ENCODE data around the gene RBFOX2. TPM values are rescaled to one million over a fixed set of nuclear protein-coding genes. Genes with fewer than 3 reads are reported as not detected.
"Not testable (repeated sequence)": the region's sequence is repeated elsewhere in the genome, so short reads cannot be mapped to it uniquely, and the experiment has no call there.

Gene RBFOX2
- total RNA-seq, 1 donor from 2014 or later: 76.7 TPM

- intact Hi-C loops (cut with micrococcal nuclease): no loop called here
- ATAC-seq (no peak), DNase-seq (no peak)
These were observed 21.0 kb upstream of the RBFOX2 start for GRCh38 chr22:36049678-36049997.

DNA sequence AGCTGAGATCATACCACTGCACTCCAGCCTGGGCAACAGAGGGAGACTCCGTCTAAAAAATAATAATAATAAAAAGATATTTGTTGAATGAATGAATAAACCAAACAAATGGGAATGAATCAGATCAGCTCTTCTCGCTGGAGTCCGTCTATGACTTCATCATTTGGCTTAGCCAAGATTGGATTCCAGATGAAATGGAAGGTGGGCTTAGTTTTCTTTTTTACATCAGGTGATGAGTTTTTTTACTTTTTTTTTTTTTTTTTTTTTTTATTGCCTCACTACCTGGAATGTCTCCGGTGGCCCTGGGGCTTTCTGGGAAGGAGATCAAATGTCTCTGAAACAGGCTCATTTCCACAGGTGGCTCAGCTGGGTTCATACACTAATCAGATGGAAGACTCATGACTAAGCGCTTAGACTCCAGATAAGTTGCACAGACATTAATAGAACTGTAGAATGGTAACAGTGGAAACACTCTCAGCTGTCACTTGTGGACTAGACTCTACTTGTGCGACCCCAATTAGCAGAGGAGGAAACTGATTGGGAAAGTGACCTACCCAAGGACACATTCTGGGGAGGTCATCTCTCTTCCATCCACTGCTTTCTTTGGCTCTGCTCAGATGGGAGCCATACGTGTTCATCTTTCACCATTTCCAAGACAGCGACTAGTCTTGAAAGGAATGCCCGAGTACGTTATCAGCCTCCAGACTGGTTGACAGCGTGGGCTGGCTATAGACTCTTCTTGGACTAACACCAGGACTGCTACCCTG lies 20.5 kb upstream of the RBFOX2 start:
- ATAC-seq: no peak
- DNase-seq: no peak
- intact Hi-C loops (cut with micrococcal nuclease): no loop called here

- intact Hi-C loops (cut with micrococcal nuclease); ATAC-seq; DNase-seq: not testable (repeated sequence)
These were observed 15.9 kb upstream of the RBFOX2 start for GRCh38 chr22:36044517-36044916.

GRCh38 chr22:36042240-36042639 lies 13.6 kb upstream of the RBFOX2 start:
- ATAC-seq: no peak
- intact Hi-C loops (cut with micrococcal nuclease): no loop called here
- DNase-seq: no peak

DNA sequence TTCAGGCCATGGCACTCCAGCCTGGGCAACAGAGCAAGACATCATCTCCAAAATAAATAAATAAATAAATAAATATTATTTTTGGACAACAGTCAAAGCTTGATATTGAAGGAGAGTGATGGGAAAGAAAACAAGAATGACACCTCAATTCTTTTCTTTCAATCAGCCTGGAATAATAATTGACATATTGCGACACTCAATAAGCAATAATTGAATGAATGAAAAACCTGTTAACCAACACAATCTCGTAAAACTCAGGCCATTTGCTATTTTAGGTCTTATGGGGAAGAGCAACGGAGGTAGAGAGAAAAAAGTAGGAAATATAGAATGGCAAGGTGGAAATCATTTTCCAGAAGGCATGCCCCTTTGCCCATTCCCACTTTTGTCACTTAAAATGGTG lies 10.5 kb upstream of the RBFOX2 start:
- DNase-seq: no peak
- intact Hi-C loops (cut with micrococcal nuclease): no loop called here

DNA sequence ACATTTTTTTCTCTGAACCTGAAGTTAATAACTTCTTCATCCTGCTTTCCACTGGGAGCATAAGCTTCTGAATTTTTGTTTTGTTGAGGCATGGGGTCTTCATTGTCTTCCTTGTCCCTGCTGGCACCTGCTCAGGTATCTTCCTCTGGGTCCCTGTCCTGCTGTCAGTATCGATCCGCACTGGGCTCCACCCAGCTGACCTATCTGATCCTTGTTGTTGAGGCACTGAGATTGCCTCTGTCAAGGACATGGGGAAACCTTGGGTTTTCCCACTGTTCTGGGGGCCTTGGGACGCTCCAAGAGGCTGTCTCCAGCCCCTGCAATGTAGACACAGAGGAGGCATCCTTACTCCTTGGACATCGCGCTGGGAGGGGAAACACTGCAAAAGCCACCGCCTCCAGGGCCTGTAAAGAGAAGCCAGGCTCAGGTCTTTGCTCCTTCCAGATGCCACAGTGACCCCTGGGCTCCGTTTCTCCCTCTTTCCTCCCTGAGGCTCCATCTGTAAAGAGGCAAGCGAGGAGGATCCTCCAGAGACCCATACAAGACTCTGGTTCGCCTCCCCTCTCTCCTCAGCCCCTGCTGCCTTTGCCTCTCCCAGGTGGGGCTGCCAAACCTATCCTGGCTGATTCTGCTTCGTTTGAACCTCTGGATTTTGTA lies 8.6 kb upstream of the RBFOX2 start:
- ATAC-seq (no peak), DNase-seq (no peak)
- intact Hi-C loops (cut with micrococcal nuclease): no loop called here

More for the DNA sequence above, 10.5 kb upstream of the RBFOX2 start:
- no peak for ATAC-seq

GRCh38 chr22:36036167-36036624 lies 7.6 kb upstream of the RBFOX2 start:
- ATAC-seq: no peak

DNA sequence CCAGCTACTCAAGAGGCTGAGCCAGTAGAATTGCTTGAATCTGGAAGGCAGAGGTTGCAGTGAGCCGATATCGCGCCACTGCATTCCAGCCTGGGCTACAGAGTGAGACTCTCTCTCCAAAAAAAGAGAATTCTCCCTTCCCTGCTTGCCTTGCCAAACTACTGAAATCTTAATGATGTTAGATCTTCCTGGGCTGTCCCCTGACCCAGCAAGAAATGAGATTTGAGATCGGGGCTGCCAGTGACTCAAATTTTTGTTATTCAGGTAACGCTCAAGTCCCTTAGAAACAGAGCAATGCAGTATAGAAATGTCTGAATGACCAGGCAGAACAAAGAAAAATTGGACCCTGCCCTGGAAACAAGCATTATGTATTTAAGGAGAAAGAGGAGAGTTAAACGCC lies 4.0 kb upstream of the RBFOX2 start:
- DNase-seq (no peak), ATAC-seq (no peak)
- intact Hi-C loops (cut with micrococcal nuclease): no loop called here

More at GRCh38 chr22:36036167-36036624, 7.6 kb upstream of the RBFOX2 start:
- intact Hi-C loops (cut with micrococcal nuclease): no loop called here
- DNase-seq: no peak

DNA sequence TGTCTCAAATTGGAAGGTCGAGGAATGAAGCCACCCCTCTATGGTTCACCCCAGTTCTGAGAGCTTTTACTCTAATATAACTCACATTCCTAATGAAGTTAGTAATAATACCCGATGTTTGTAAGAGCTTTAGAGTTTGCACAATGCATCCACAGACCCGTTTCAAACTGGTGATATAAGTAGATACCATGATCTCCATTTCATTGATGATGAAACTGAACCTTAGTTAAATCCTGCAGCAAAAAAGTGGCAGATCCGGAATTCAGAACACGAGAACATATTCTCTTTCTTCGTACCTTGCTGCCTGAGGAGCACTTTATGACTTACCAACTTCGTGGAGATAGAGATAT lies 757 bp upstream of the RBFOX2 start:
- ATAC-seq (no peak), DNase-seq (no peak)
- intact Hi-C loops (cut with micrococcal nuclease): loop anchor here (10.0 kb wide), 1 partner anchor 55 kb away; no protein-coding TSS in a partner anchor

DNA sequence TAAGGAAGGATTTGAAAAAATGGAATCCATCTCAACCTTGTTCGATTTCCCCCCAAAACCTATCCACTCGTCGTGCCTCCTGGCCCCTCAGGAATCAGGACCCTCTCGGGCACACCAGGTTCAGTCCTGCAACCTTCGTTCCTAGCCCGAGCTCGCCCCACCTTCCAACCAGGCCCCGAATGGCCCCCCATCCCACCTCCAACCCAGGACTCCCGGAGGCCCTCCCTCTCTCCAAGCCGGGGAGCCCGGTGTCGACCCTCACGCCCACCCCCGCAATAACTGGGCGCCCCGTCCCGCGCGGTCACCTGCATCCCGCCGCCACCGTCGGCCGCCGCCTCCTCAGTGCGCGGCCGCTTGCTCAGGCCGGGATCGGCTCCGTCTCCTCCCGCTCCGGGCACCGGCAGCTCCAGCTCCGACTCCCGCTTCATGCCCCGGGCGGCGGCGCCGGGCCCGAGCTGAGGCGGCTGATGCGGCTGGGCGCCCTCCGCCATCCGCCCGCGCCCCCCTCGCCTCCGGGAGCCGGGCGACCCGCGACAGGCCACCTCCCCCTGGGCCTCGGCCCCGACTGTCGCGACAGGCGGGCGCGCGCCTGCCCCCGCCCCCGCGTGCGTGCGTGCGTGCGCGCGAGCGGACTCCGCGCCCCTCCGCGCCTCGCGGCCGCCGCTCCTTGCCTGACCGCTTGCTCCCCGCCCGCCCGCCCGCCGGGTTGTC lies 534 bp downstream of the RBFOX2 start:
- DNase-seq: no peak
- ATAC-seq: peak; percentile 39
- intact Hi-C loops (cut with micrococcal nuclease): loop anchor here (10.0 kb wide), 1 partner anchor 53 kb away; no protein-coding TSS in a partner anchor

DNA sequence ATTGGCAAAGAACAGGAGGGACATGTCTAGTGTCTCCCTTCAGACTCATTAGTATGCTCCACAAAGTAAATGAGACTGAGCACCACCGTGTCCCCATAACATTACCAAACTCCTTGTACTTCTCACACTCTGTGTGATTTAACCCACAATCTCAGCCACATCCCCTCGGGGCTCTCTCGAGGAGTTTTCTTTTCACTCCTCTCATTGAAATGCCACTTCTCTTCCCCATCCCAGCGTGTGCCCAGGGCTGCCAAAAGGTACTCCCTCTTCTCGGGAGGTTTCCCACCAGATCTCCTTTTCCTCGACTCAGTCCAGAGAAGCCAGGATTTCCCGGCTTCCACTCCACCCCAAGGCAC lies 1.1 kb downstream of the RBFOX2 start:
- DNase-seq: no peak

GRCh38 chr22:36026741-36027140 lies 1.9 kb downstream of the RBFOX2 start:
- ATAC-seq (no peak), DNase-seq (no peak)
- intact Hi-C loops (cut with micrococcal nuclease): loop anchor here (10.0 kb wide), 1 partner anchor 52 kb away; no protein-coding TSS in a partner anchor

More for the DNA sequence above, 1.1 kb downstream of the RBFOX2 start:
- ATAC-seq: no peak
- intact Hi-C loops (cut with micrococcal nuclease): loop anchor here (10.0 kb wide), 1 partner anchor 53 kb away; no protein-coding TSS in a partner anchor

GRCh38 chr22:36022697-36023096 lies 5.9 kb downstream of the RBFOX2 start:
- no peak for ATAC-seq
- no peak for DNase-seq
- intact Hi-C loops (cut with micrococcal nuclease): loop anchor here (10.0 kb wide), 1 partner anchor 48 kb away; no protein-coding TSS in a partner anchor

DNA sequence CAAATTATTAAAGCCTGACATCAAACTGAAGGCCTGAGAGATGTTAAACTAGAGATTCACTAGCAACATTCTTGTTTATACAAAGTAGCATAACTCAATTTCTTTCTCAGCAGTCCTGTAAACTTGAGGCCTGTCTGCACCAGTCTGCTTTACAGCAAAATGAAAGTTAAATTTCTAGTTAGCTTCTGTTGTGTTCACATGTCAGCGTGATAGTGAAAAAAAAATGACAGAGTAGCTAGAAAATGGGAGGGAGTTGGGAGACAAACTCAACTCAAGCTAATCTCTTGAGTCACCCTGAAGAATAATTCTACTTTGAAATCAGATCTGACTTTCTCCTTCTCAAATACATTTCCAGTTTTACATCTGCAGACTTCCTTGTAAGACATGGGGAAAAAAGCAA lies 6.5 kb downstream of the RBFOX2 start:
- intact Hi-C loops (cut with micrococcal nuclease): loop anchor here (10.0 kb wide), 1 partner anchor 47 kb away; no protein-coding TSS in a partner anchor
- ATAC-seq (peak; percentile 23), DNase-seq (no peak)

GRCh38 chr22:36021606-36022153 lies 6.9 kb downstream of the RBFOX2 start:
- ATAC-seq (no peak), DNase-seq (no peak)
- intact Hi-C loops (cut with micrococcal nuclease): loop anchor here (10.0 kb wide), 1 partner anchor 47 kb away; no protein-coding TSS in a partner anchor

- not testable (repeated sequence) for ATAC-seq, DNase-seq
- intact Hi-C loops (cut with micrococcal nuclease): loop anchor here (10.0 kb wide), 1 partner anchor 46 kb away; no protein-coding TSS in a partner anchor
These were observed 7.8 kb downstream of the RBFOX2 start for GRCh38 chr22:36020865-36021264.

GRCh38 chr22:36017651-36018091 lies 11.0 kb downstream of the RBFOX2 start:
- intact Hi-C loops (cut with micrococcal nuclease): no loop called here
- no peak for DNase-seq
- ATAC-seq: no peak

DNA sequence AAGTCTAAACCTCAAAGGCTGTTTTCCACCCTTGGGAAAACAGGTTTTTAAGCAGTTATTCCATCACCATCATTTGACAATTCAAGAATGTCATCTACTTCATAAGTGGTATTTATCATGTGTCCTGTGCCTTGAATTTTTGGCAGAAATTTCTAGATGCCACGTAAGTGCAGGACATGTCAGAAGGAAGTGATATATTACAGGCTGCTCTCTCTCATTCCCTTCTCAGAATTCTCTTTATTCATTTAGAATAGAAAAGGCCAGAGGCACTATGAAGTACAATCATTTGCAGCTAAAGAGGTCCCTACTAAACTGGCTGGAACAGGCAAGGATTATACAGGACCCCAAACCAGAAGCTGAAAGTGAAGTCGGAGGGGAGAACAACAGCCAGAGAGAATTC lies 11.9 kb downstream of the RBFOX2 start:
- intact Hi-C loops (cut with micrococcal nuclease): no loop called here
- ATAC-seq: peak; percentile 13

GRCh38 chr22:36015811-36016529 lies 12.7 kb downstream of the RBFOX2 start:
- intact Hi-C loops (cut with micrococcal nuclease): no loop called here
- no peak for DNase-seq
- peak; percentile 58 for ATAC-seq

More for the DNA sequence above, 11.9 kb downstream of the RBFOX2 start:
- no peak for DNase-seq
